ENCODE results near the gene CIART.
"Not testable (repeated sequence)": the region's sequence is repeated elsewhere in the genome, so short reads cannot be mapped to it uniquely, and the experiment has no call there.

The CIART gene

GRCh38 chr1:150309758-150310508 is 27.6 kb downstream of the CIART start:
- H3K4me3 ChIP-seq: no peak overlapping the region
- no peak for TF ChIP-seq CTCF (IDR thresholded peaks at IDR 0.05)
- DNase-seq (ENCODE audit: low spot score): no peak
- no peak overlapping the region for H3K27ac ChIP-seq

DNA sequence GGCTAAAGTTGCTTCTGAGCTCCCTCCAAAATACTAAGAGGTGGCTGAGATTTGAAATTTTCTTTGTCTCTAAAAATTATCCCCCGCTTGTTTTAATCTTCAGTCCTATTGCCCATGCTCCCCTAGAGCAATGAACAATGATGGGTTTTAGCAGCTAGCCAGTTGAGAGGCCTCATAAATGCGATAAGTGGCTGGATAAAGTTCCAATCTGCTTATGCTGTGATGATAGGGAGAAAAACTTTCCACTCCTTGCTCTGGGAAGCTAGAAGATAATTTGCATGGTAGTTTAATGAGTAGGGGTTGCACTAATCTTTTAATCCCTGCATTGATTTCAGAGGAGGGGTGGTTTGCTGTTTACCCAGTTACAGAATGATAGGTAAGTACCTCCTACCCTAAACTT is 29.4 kb downstream of the CIART start:
- DNase-seq (ENCODE audit: low spot score): no peak
- H3K4me3 ChIP-seq: no peak overlapping the region
- TF ChIP-seq CTCF (IDR thresholded peaks at IDR 0.05): no peak
- no peak overlapping the region for H3K27ac ChIP-seq

GRCh38 chr1:150314691-150315090 is 32.3 kb downstream of the CIART start:
- not testable (repeated sequence) for DNase-seq (ENCODE audit: low spot score); H3K4me3 ChIP-seq; H3K27ac ChIP-seq

DNA sequence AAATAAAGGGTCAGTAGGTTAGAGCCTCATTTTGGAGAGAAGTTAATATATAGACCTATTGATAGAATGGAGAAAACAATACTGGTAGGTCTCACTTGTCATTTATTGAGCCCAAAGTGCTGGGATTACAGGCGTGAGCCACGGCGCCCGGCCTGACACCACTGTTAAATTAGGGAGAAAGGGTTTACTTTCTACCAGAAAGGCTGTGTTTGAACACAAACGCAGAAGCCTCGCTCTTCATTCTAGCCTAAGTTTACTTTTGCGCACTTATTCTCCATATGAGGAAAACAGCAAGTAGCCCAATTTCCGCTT is 38.3 kb downstream of the CIART start:
- Histone ChIP-seq H3K4me3 (peak overlapping the region; percentile 86), H3K27ac (peak overlapping the region; percentile 67 to 84)
- no peak for DNase-seq (ENCODE audit: low spot score)
- TF ChIP-seq CTCF (IDR thresholded peaks at IDR 0.05): no peak

GRCh38 chr1:150321826-150322166 is 39.4 kb downstream of the CIART start:
- Histone ChIP-seq H3K4me3 (peak overlapping the region; percentile 86), H3K27ac (peak overlapping the region; percentile 67 to 84)
- no peak for TF ChIP-seq CTCF (IDR thresholded peaks at IDR 0.05)
- DNase-seq (ENCODE audit: low spot score): no peak

DNA sequence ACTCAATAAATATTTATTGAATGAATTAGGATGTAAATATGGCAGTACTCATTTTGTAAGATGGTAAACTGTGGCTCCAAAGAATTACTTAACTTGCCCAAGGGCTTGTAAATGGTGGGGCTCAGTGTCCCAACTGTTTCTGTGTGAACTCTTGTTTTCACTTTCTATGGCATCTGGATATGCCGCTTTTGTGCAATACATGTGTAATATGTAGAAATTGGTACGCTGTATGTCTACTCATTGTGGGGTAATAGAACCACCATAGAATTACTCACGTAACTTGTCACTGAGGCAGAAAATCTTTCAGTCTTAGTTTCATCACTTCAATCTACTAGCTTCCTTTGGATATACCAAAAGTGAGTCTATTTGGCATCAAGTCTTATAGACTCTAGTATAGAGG is 40.0 kb downstream of the CIART start:
- Histone ChIP-seq H3K27ac (peak overlapping the region in 1 of 2 donors; percentile 67), H3K4me3 (peak overlapping the region; percentile 86)
- TF ChIP-seq CTCF (IDR thresholded peaks at IDR 0.05): no peak
- DNase-seq (ENCODE audit: low spot score): no peak

- H3K27ac ChIP-seq: no peak overlapping the region
- TF ChIP-seq CTCF (IDR thresholded peaks at IDR 0.05): no peak
- no peak overlapping the region for H3K4me3 ChIP-seq
- DNase-seq (ENCODE audit: low spot score): no peak
Measured at GRCh38 chr1:150332651-150333290, 50.4 kb downstream of the CIART start.

Data from coronary artery (tissue), 2 donors.